Measurements from ENCODE around the gene UBE2D2. TPM values are rescaled to one million over a fixed set of nuclear protein-coding genes. Genes with fewer than 3 reads are reported as not detected.
"Not testable (repeated sequence)": the region's sequence is repeated elsewhere in the genome, so short reads cannot be mapped to it uniquely, and the experiment has no call there.

Gene UBE2D2
- total and polyA plus RNA-seq, 5 experiments from 2014 or later = 223 to 403 (median 356) TPM

GRCh38 chr5:139574641-139575312 is 13.6 kb downstream of the UBE2D2 start:
- H3K36me3 Mint-ChIP-seq = peaks cover 0 to 30% (median 2%) of the 10 kb centered on the region in 3 donors
- H3K27ac Mint-ChIP-seq = peak overlapping the region in 9 of 10 donors; percentile 52 to 93 (median 87)
- no peaks in the 10 kb centered on the region for H3K27me3 Mint-ChIP-seq
- H3K9me3 Mint-ChIP-seq = no peaks in the 10 kb centered on the region
- ATAC-seq (peak; percentile 39 to 58), DNase-seq (peak in 6 of 10 donors; percentile 14 to 62 (median 44))
- peaks cover 33 to 87% (median 78%) of the 10 kb centered on the region in 4 donors for H3K4me1 Mint-ChIP-seq
- H3K4me3 Mint-ChIP-seq = peak overlapping the region in 9 of 10 donors; percentile 23 to 75 (median 65)
- POLR2A ChIA-PET = interaction anchor here (1.0 to 12.2 kb wide), 3 partner anchors 11 to 59 kb away, joined by 3 to 224 read pairs (median 3); partner anchors contain the start of gene UBE2D2

GRCh38 chr5:139575313-139575646 is 14.1 kb downstream of the UBE2D2 start:
- POLR2A ChIA-PET = interaction anchor here (1.0 to 12.2 kb wide), 3 partner anchors 12 to 58 kb away, joined by 3 to 224 read pairs (median 3); partner anchors contain the start of gene UBE2D2
- DNase-seq (no peak), ATAC-seq (no peak)
- H3K27ac Mint-ChIP-seq = peak overlapping the region; percentile 48 to 97 (median 93)
- H3K9me3 Mint-ChIP-seq = no peaks in the 10 kb centered on the region
- peaks cover 33 to 87% (median 76%) of the 10 kb centered on the region in 4 donors for H3K4me1 Mint-ChIP-seq
- no peaks in the 10 kb centered on the region for H3K27me3 Mint-ChIP-seq
- H3K4me3 Mint-ChIP-seq = peak overlapping the region; percentile 23 to 79 (median 71)
- peaks cover 0 to 25% (median 2%) of the 10 kb centered on the region in 3 donors for H3K36me3 Mint-ChIP-seq

GRCh38 chr5:139575751-139576150 is 14.6 kb downstream of the UBE2D2 start:
- peaks cover 34 to 87% (median 75%) of the 10 kb centered on the region in 4 donors for H3K4me1 Mint-ChIP-seq
- H3K27ac Mint-ChIP-seq = peak overlapping the region; percentile 48 to 97 (median 93)
- DNase-seq (no peak), ATAC-seq (peak in 1 of 2 donors; percentile 33)
- POLR2A ChIA-PET = interaction anchor here (0.6 to 12.2 kb wide), 4 partner anchors 10 to 58 kb away, joined by 3 to 224 read pairs (median 5); partner anchors contain the start of gene UBE2D2
- H3K36me3 Mint-ChIP-seq = peaks cover 0 to 26% (median 2%) of the 10 kb centered on the region in 3 donors
- H3K27me3 Mint-ChIP-seq = no peaks in the 10 kb centered on the region
- no peaks in the 10 kb centered on the region for H3K9me3 Mint-ChIP-seq
- H3K4me3 Mint-ChIP-seq = peak overlapping the region; percentile 23 to 79 (median 71)

- peak overlapping the region; percentile 72 to 97 (median 93) for H3K27ac Mint-ChIP-seq
- H3K36me3 Mint-ChIP-seq = peaks cover 0 to 31% (median 2%) of the 10 kb centered on the region in 3 donors
- no peaks in the 10 kb centered on the region for H3K27me3 Mint-ChIP-seq
- H3K9me3 Mint-ChIP-seq = no peaks in the 10 kb centered on the region
- peaks cover 26 to 84% (median 67%) of the 10 kb centered on the region in 4 donors for H3K4me1 Mint-ChIP-seq
- ATAC-seq (no peak), DNase-seq (no peak)
- POLR2A ChIA-PET = interaction anchor here (0.7 to 12.2 kb wide), 10 partner anchors 11 to 551 kb away, joined by 3 to 224 read pairs (median 7); partner anchors contain the start of gene UBE2D2
- H3K4me3 Mint-ChIP-seq = peak overlapping the region; percentile 40 to 80 (median 68)
Observed at GRCh38 chr5:139577689-139578290, 16.7 kb downstream of the UBE2D2 start.

GRCh38 chr5:139578325-139578724 is 17.2 kb downstream of the UBE2D2 start:
- Mint-ChIP-seq H3K4me1 (peaks cover 26 to 84% (median 67%) of the 10 kb centered on the region in 4 donors), H3K4me3 (peak overlapping the region; percentile 24 to 79 (median 66)), H3K27me3 (no peaks in the 10 kb centered on the region), H3K9me3 (no peaks in the 10 kb centered on the region), H3K27ac (peak overlapping the region; percentile 72 to 97 (median 93)), H3K36me3 (peaks cover 0 to 28% (median 2%) of the 10 kb centered on the region in 3 donors)
- POLR2A ChIA-PET = interaction anchor here (0.6 to 12.2 kb wide), 9 partner anchors 10 to 1367 kb away, joined by 3 to 224 read pairs (median 6); partner anchors contain the start of gene UBE2D2
- no peak for ATAC-seq
- no peak for DNase-seq

- H3K27me3 Mint-ChIP-seq, DNase-seq, H3K9me3 Mint-ChIP-seq, ATAC-seq: not testable (repeated sequence)
- peaks cover 20 to 83% (median 68%) of the 10 kb centered on the region in 4 donors for H3K4me1 Mint-ChIP-seq
- POLR2A ChIA-PET = interaction anchor here (0.8 to 1.1 kb wide), 2 partner anchors 9 to 17 kb away, joined by 3 to 7 read pairs; no protein-coding TSS in a partner anchor
- H3K27ac Mint-ChIP-seq = peak overlapping the region in 5 of 10 donors; percentile 27 to 82 (median 51)
- peaks cover 0 to 36% (median 5%) of the 10 kb centered on the region in 3 donors for H3K36me3 Mint-ChIP-seq
- H3K4me3 Mint-ChIP-seq = peak overlapping the region in 1 of 10 donors; percentile 26
Observed at GRCh38 chr5:139582181-139582580, 21.0 kb downstream of the UBE2D2 start.

- H3K9me3 Mint-ChIP-seq = no peaks in the 10 kb centered on the region
- H3K27ac Mint-ChIP-seq = peak overlapping the region in 6 of 10 donors; percentile 18 to 77 (median 46)
- peak overlapping the region in 7 of 10 donors; percentile 1 to 60 (median 28) for H3K4me3 Mint-ChIP-seq
- peaks cover 0 to 49% (median 5%) of the 10 kb centered on the region in 3 donors for H3K36me3 Mint-ChIP-seq
- ATAC-seq (peak in 1 of 2 donors; percentile 20), DNase-seq (no peak)
- H3K27me3 Mint-ChIP-seq = no peaks in the 10 kb centered on the region
- POLR2A ChIA-PET = interaction anchor here (0.7 to 1.1 kb wide), 4 partner anchors 15 to 72 kb away, joined by 3 read pairs; no protein-coding TSS in a partner anchor
- peaks cover 22 to 84% (median 69%) of the 10 kb centered on the region in 4 donors for H3K4me1 Mint-ChIP-seq
Observed at GRCh38 chr5:139584137-139584536, 23.0 kb downstream of the UBE2D2 start.

GRCh38 chr5:139588116-139588515 is 27.0 kb downstream of the UBE2D2 start:
- POLR2A ChIA-PET = interaction anchor here (0.6 to 1.6 kb wide), 7 partner anchors 8 to 130 kb away, joined by 3 to 9 read pairs (median 4); no protein-coding TSS in a partner anchor
- ATAC-seq, DNase-seq, H3K27me3 Mint-ChIP-seq, H3K9me3 Mint-ChIP-seq: not testable (repeated sequence)
- Mint-ChIP-seq H3K27ac (peak overlapping the region; percentile 60 to 83 (median 74)), H3K4me3 (peak overlapping the region in 4 of 10 donors; percentile 8 to 36 (median 30)), H3K4me1 (peaks cover 25 to 85% (median 83%) of the 10 kb centered on the region in 4 donors), H3K36me3 (peaks cover 0 to 56% (median 5%) of the 10 kb centered on the region in 3 donors)

- peak overlapping the region in 5 of 10 donors; percentile 17 to 52 (median 24) for H3K4me3 Mint-ChIP-seq
- peaks cover 23 to 84% (median 79%) of the 10 kb centered on the region in 4 donors for H3K4me1 Mint-ChIP-seq
- no peaks in the 10 kb centered on the region for H3K9me3 Mint-ChIP-seq
- H3K27me3 Mint-ChIP-seq = no peaks in the 10 kb centered on the region
- peak overlapping the region; percentile 17 to 92 (median 72) for H3K27ac Mint-ChIP-seq
- ATAC-seq (no peak), DNase-seq (no peak)
- POLR2A ChIA-PET = interaction anchor here (0.5 to 1.6 kb wide), 3 partner anchors 9 to 29 kb away, joined by 3 to 9 read pairs (median 4); no protein-coding TSS in a partner anchor
- H3K36me3 Mint-ChIP-seq = peaks cover 0 to 53% (median 5%) of the 10 kb centered on the region in 3 donors
Observed at GRCh38 chr5:139588962-139589361, 27.8 kb downstream of the UBE2D2 start.

GRCh38 chr5:139592289-139592688 is 31.1 kb downstream of the UBE2D2 start:
- peaks cover 22 to 77% (median 68%) of the 10 kb centered on the region in 4 donors for H3K4me1 Mint-ChIP-seq
- peak overlapping the region in 7 of 10 donors; percentile 4 to 48 (median 7) for H3K4me3 Mint-ChIP-seq
- POLR2A ChIA-PET = interaction anchor here (0.7 to 1.4 kb wide), 6 partner anchors 11 to 119 kb away, joined by 3 to 7 read pairs (median 5); no protein-coding TSS in a partner anchor
- H3K9me3 Mint-ChIP-seq = no peaks in the 10 kb centered on the region
- H3K27ac Mint-ChIP-seq = peak overlapping the region in 9 of 10 donors; percentile 41 to 86 (median 74)
- no peaks in the 10 kb centered on the region for H3K27me3 Mint-ChIP-seq
- H3K36me3 Mint-ChIP-seq = peaks cover 0 to 49% (median 2%) of the 10 kb centered on the region in 3 donors
- no peak for ATAC-seq
- no peak for DNase-seq

GRCh38 chr5:139593076-139593475 is 31.9 kb downstream of the UBE2D2 start:
- Mint-ChIP-seq H3K27ac (peak overlapping the region in 9 of 10 donors; percentile 9 to 75 (median 39)), H3K36me3 (peaks cover 0 to 44% (median 2%) of the 10 kb centered on the region in 3 donors), H3K4me1 (peaks cover 18 to 77% (median 66%) of the 10 kb centered on the region in 4 donors)
- POLR2A ChIA-PET = interaction anchor here (0.7 to 1.4 kb wide), 2 partner anchors 10 to 14 kb away, joined by 4 to 7 read pairs; no protein-coding TSS in a partner anchor
- ATAC-seq, H3K4me3 Mint-ChIP-seq, DNase-seq, H3K9me3 Mint-ChIP-seq, H3K27me3 Mint-ChIP-seq: not testable (repeated sequence)
